Measurements from ENCODE around the gene S100A6.
"Not testable (repeated sequence)": the region's sequence is repeated elsewhere in the genome, so short reads cannot be mapped to it uniquely, and the experiment has no call there.

S100A6 gene

GRCh38 chr1:153563991-153564390 lies 28.2 kb upstream of the S100A6 start:
- no peak overlapping the region for H3K4me3 ChIP-seq (ENCODE audit: low read depth, low read length)
- DNase-seq (ENCODE audit: low read depth): no peak
- in situ Hi-C loops (cut with HindIII; ENCODE audit: low sequenced_read_pairs): no loop called here
- TF ChIP-seq CTCF (IDR thresholded peaks at IDR 0.05; ENCODE audit: low read depth, low read length, missing control alignments): no peak

DNA sequence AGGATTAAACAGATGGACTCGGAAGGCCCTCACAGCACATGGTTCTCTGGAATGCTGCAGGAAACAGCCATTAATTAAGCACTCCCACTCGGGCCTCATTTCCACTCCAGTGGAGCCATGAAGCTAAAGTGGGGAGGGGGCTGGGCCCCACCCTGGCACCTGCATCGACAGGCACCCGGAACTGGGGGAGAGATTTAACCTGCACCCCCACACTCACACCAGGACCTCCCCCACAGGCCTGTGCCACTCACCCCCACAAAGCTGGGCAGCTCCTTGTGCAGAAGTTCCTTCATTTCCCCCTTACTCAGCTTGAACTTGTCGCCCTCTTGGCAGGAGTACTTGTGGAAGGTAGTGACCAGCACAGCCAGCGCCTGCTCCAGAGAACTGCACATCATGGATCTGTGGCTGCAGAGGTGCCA lies 27.7 kb upstream of the S100A6 start:
- DNase-seq (ENCODE audit: low read depth): no peak

GRCh38 chr1:153562021-153562420 lies 26.2 kb upstream of the S100A6 start:
- in situ Hi-C loops (cut with HindIII; ENCODE audit: low sequenced_read_pairs); DNase-seq (ENCODE audit: low read depth); H3K4me3 ChIP-seq (ENCODE audit: low read depth, low read length): not testable (repeated sequence)

More for the DNA sequence above, 27.7 kb upstream of the S100A6 start:
- no peak for TF ChIP-seq CTCF (IDR thresholded peaks at IDR 0.05; ENCODE audit: low read depth, low read length, missing control alignments)
- in situ Hi-C loops (cut with HindIII; ENCODE audit: low sequenced_read_pairs): no loop called here
- H3K4me3 ChIP-seq (ENCODE audit: low read depth, low read length): no peak overlapping the region

- no peak for TF ChIP-seq CTCF (IDR thresholded peaks at IDR 0.05; ENCODE audit: low read depth, low read length, missing control alignments)
- no peak for DNase-seq (ENCODE audit: low read depth)
- in situ Hi-C loops (cut with HindIII; ENCODE audit: low sequenced_read_pairs): no loop called here
Measured at GRCh38 chr1:153561466-153561985, 25.7 kb upstream of the S100A6 start.

GRCh38 chr1:153560771-153561465 lies 25.1 kb upstream of the S100A6 start:
- no peak for DNase-seq (ENCODE audit: low read depth)
- TF ChIP-seq CTCF (IDR thresholded peaks at IDR 0.05; ENCODE audit: low read depth, low read length, missing control alignments): no peak
- no peak overlapping the region for H3K4me3 ChIP-seq (ENCODE audit: low read depth, low read length)
- in situ Hi-C loops (cut with HindIII; ENCODE audit: low sequenced_read_pairs): no loop called here

More at GRCh38 chr1:153561466-153561985, 25.7 kb upstream of the S100A6 start:
- no peak overlapping the region for H3K4me3 ChIP-seq (ENCODE audit: low read depth, low read length)

DNA sequence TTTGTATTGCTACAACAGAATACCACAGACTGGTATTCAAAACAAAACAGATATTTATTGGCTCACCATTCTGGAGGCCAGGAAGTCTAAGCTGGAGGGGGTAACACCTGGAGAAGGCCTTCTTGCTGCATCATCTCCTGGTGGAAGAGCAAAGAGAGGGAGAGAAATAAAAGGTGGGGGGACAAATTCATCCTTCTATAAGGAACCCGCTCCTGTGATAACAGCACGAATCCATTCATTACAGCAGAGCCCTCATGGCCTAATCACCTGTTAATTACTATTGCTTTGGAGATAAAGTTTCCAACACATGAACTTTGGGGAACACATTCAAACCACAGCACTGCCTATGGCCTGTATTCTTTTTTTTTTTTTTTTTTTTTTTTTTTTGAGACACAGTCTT lies 24.4 kb upstream of the S100A6 start:
- no peak for TF ChIP-seq CTCF (IDR thresholded peaks at IDR 0.05; ENCODE audit: low read depth, low read length, missing control alignments)
- in situ Hi-C loops (cut with HindIII; ENCODE audit: low sequenced_read_pairs): no loop called here

DNA sequence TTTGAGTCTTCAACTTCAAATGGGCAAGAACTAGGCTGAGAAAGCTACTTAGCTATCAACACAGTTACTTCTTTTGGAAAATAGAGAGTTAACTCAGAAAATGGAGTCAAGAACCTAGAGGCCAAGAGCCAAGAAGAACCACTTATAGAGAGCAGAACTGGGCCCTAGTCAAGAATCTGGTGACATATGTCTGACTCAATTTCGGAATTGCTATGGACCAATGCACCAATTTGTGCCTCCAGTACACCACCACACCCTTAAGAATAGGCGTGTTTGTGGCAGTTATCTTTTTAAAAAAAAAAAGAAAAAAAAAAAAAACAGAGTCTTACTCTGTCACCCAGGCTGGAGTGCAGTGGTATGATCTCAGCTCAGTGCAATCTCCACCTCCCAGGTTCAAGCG lies 22.1 kb upstream of the S100A6 start:
- in situ Hi-C loops (cut with HindIII; ENCODE audit: low sequenced_read_pairs): no loop called here
- no peak for TF ChIP-seq CTCF (IDR thresholded peaks at IDR 0.05; ENCODE audit: low read depth, low read length, missing control alignments)
- no peak overlapping the region for H3K4me3 ChIP-seq (ENCODE audit: low read depth, low read length)
- no peak for DNase-seq (ENCODE audit: low read depth)

More for the DNA sequence above, 24.4 kb upstream of the S100A6 start:
- no peak overlapping the region for H3K4me3 ChIP-seq (ENCODE audit: low read depth, low read length)
- DNase-seq (ENCODE audit: low read depth): no peak

All from astrocyte of the cerebellum (primary cell).